Spinal cord (tissue), 10 donors: ENCODE measurements around the gene LDLRAD4. TPM values are rescaled to one million over a fixed set of nuclear protein-coding genes. Genes with fewer than 3 reads are reported as not detected.

Experiments
- DNase-seq, 6 donors: peaks; one replicate each; pipeline versions ENCODE4 v3.0.0 to v3.0.0-alpha.2; 2013 to 2015; ENCODE audit warnings: low spot score in 6 of 6, low read depth in 4 of 6
- H3K27ac ChIP-seq: one replicate; pipeline ENCODE4 v1.5.1; 2013; ENCODE audit warnings: low read depth, low read length, control low read depth
- H3K27me3 ChIP-seq: one replicate; pipeline ENCODE4 v1.6.1; 2013; ENCODE audit warnings: low read length; ENCODE audit not compliant: control insufficient read depth, insufficient read depth
- H3K36me3 ChIP-seq: one replicate; pipeline ENCODE4 v1.6.1; 2013; ENCODE audit warnings: low read length; ENCODE audit not compliant: control insufficient read depth, insufficient read depth
- H3K4me1 ChIP-seq: one replicate; pipeline ENCODE4 v1.6.1; 2013; ENCODE audit warnings: low read length; ENCODE audit not compliant: control insufficient read depth, insufficient read depth
- H3K4me3 ChIP-seq: one replicate; pipeline ENCODE4 v1.5.1; 2013; ENCODE audit warnings: low read depth, low read length, control low read depth
- H3K9me3 ChIP-seq: one replicate; pipeline ENCODE4 v1.6.1; 2013; ENCODE audit warnings: low read length; ENCODE audit not compliant: control insufficient read depth, insufficient read depth
- whole genome bisulfite sequencing: methylation state at CpG from one replicate; pipeline ENCODE4 v1.1.5; 2013; ENCODE audit warnings: missing lambda C conversion rate; ENCODE audit not compliant: insufficient coverage; 5-methylcytosine and 5-hydroxymethylcytosine counted together
- polyA plus RNA-seq, 2 donors: library from polyadenylated mRNA; unstranded; fragments of 120-200 nt; gene quantifications; one replicate each; pipeline ENCODE4 v1.2.1, GENCODE V29; 2013; ENCODE audit not compliant: insufficient read length in 2 of 2
- total RNA-seq, 2 donors: library from RNA; depleted of rRNA in 1 of 2; stranded (reverse); fragments of 120-200 nt in 1 of 2; fragments of >200 nt in 1 of 2; gene quantifications; one replicate each; pipeline versions ENCODE4 v1.2.3 to v1.2.4, GENCODE V29; 2013 to 2014
- donor health status: healthy.

The LDLRAD4 gene
- total and polyA plus RNA-seq, 4 donors = 26.7 to 67.7 (median 38.5) TPM

GRCh38 chr18:13222856-13223281, 4.3 kb downstream of the LDLRAD4 start:
- DNase-seq = peak in 2 of 6 donors; percentile 10 to 19
- no peak overlapping the region for H3K4me3 ChIP-seq
- no peaks in the 10 kb centered on the region for H3K27me3 ChIP-seq
- H3K27ac ChIP-seq = peak overlapping the region; percentile 41
- H3K9me3 ChIP-seq = no peaks in the 10 kb centered on the region
- WGBS = 38% methylated on average over 1 of the region's 4 CpGs
- H3K36me3 ChIP-seq = peaks cover 9% of the 10 kb centered on the region
- H3K4me1 ChIP-seq = peaks cover 34% of the 10 kb centered on the region

- Histone ChIP-seq H3K36me3 (peaks cover 11% of the 10 kb centered on the region), H3K9me3 (no peaks in the 10 kb centered on the region), H3K27me3 (no peaks in the 10 kb centered on the region), H3K4me3 (no peak overlapping the region), H3K4me1 (peaks cover 34% of the 10 kb centered on the region), H3K27ac (no peak overlapping the region)
- 63% methylated on average over 12 of the region's 13 CpGs for WGBS
- no peak for DNase-seq
Observed at GRCh38 chr18:13223311-13224143, 5.0 kb downstream of the LDLRAD4 start.

GRCh38 chr18:13225261-13225660, 6.7 kb downstream of the LDLRAD4 start:
- 97% methylated on average over 4 of the region's 5 CpGs for WGBS
- H3K4me3 ChIP-seq = no peak overlapping the region
- H3K4me1 ChIP-seq = peaks cover 35% of the 10 kb centered on the region
- H3K27ac ChIP-seq = no peak overlapping the region
- H3K27me3 ChIP-seq = no peaks in the 10 kb centered on the region
- no peaks in the 10 kb centered on the region for H3K9me3 ChIP-seq
- H3K36me3 ChIP-seq = peaks cover 11% of the 10 kb centered on the region
- DNase-seq = no peak

GRCh38 chr18:13226533-13227144, 8.1 kb downstream of the LDLRAD4 start:
- DNase-seq = no peak
- Histone ChIP-seq H3K27ac (no peak overlapping the region), H3K27me3 (no peaks in the 10 kb centered on the region), H3K4me3 (no peak overlapping the region), H3K36me3 (peaks cover 15% of the 10 kb centered on the region), H3K4me1 (peaks cover 36% of the 10 kb centered on the region), H3K9me3 (no peaks in the 10 kb centered on the region)
- WGBS = 83% methylated on average over 1 of the region's 5 CpGs

GRCh38 chr18:13227910-13228309, 9.3 kb downstream of the LDLRAD4 start:
- Histone ChIP-seq H3K4me3 (no peak overlapping the region), H3K9me3 (no peaks in the 10 kb centered on the region), H3K4me1 (peaks cover 41% of the 10 kb centered on the region), H3K27ac (no peak overlapping the region), H3K27me3 (no peaks in the 10 kb centered on the region), H3K36me3 (peaks cover 22% of the 10 kb centered on the region)
- DNase-seq = no peak
- WGBS = 100% methylated on average over 6 of the region's 6 CpGs

- H3K4me3 ChIP-seq = no peak overlapping the region
- 65% methylated on average over 12 of the region's 13 CpGs for WGBS
- H3K27me3 ChIP-seq = no peaks in the 10 kb centered on the region
- H3K36me3 ChIP-seq = peaks cover 16% of the 10 kb centered on the region
- H3K9me3 ChIP-seq = no peaks in the 10 kb centered on the region
- H3K27ac ChIP-seq = no peak overlapping the region
- H3K4me1 ChIP-seq = peaks cover 39% of the 10 kb centered on the region
- DNase-seq = peak in 1 of 6 donors; percentile 19
Observed at GRCh38 chr18:13229001-13229671, 10.6 kb downstream of the LDLRAD4 start.

- H3K4me1 ChIP-seq = peaks cover 48% of the 10 kb centered on the region
- 94% methylated on average over 10 of the region's 17 CpGs for WGBS
- no peak for DNase-seq
Observed at GRCh38 chr18:13231151-13231550, 12.6 kb downstream of the LDLRAD4 start.

GRCh38 chr18:13232086-13232917, 13.7 kb downstream of the LDLRAD4 start:
- Histone ChIP-seq H3K27ac (no peak overlapping the region), H3K27me3 (no peaks in the 10 kb centered on the region), H3K4me3 (no peak overlapping the region), H3K9me3 (no peaks in the 10 kb centered on the region), H3K4me1 (peaks cover 52% of the 10 kb centered on the region), H3K36me3 (peaks cover 16% of the 10 kb centered on the region)
- 59% methylated on average over 35 of the region's 37 CpGs for WGBS
- peak in 2 of 6 donors; percentile 85 to 86 for DNase-seq

More at GRCh38 chr18:13231151-13231550, 12.6 kb downstream of the LDLRAD4 start:
- H3K36me3 ChIP-seq = peaks cover 16% of the 10 kb centered on the region
- H3K27me3 ChIP-seq = no peaks in the 10 kb centered on the region
- no peak overlapping the region for H3K27ac ChIP-seq
- no peak overlapping the region for H3K4me3 ChIP-seq
- H3K9me3 ChIP-seq = no peaks in the 10 kb centered on the region
